Uterus (tissue), 2 donors: Measurements from ENCODE around the gene C1orf210.

Experiments used
- POLR2A ChIP-seq, 2 donors: fragments of 450-650 bp; IDR thresholded peaks; one replicate each; pipeline ENCODE4 v1.6.1; 2016; ENCODE audit warnings: antibody characterized with exemption in 2 of 2, mild to moderate bottlenecking in 1 of 2, moderate library complexity in 1 of 2
- TF ChIP-seq, protein P1 (sequence below), 4 experiments: fragments of 200-600 bp in 2 of 4; fragments of 450-650 bp in 2 of 4; sonication (generic) in 2 of 4; IDR thresholded peaks; one replicate each; pipeline ENCODE4 v1.5.1; 2016 to 2019; ENCODE audit warnings: antibody characterized with exemption in 4 of 4, mild to moderate bottlenecking in 2 of 4, moderate library complexity in 1 of 4

DNA sequence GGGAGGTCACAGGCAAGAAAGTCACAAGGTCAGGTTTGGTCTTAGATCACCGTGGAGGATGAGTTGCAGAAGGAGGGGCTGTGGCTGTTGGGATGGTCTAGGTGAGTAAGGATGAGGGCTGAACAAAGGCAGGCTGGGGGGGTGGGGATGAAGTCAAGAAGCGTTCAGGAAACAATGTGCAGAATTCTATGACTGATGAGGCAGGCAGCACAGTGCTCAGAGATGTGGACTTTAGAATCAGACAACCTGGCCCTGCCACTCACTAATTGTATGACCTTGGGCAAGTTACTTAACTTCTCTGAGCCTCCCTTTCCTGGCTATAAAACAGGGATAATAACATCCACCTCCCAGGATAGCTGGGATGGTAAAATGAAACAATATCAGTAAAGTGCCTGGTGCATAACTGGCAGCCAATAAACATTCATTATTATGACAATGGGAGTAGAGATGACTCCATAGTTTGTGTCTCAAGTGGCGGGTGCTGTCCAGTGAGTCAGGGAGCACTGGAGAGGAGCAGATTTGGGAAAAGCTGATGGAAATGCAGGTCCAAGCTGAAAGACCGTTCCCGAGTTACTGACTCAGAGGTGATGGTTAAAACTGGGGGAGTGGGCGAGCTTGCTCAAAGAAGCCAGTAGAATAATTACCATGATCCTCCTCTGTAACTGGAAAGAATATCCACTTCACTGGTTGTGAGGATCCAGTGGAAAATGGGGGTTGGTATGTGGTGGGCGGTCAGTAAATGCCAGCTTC lies 17.5 kb upstream of the C1orf210 start:
- TF ChIP-seq, protein P1, sequence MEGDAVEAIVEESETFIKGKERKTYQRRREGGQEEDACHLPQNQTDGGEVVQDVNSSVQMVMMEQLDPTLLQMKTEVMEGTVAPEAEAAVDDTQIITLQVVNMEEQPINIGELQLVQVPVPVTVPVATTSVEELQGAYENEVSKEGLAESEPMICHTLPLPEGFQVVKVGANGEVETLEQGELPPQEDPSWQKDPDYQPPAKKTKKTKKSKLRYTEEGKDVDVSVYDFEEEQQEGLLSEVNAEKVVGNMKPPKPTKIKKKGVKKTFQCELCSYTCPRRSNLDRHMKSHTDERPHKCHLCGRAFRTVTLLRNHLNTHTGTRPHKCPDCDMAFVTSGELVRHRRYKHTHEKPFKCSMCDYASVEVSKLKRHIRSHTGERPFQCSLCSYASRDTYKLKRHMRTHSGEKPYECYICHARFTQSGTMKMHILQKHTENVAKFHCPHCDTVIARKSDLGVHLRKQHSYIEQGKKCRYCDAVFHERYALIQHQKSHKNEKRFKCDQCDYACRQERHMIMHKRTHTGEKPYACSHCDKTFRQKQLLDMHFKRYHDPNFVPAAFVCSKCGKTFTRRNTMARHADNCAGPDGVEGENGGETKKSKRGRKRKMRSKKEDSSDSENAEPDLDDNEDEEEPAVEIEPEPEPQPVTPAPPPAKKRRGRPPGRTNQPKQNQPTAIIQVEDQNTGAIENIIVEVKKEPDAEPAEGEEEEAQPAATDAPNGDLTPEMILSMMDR (IDR thresholded peaks at IDR 0.05) = no peak
- TF ChIP-seq POLR2A (IDR thresholded peaks at IDR 0.05) = no peak
